OCI-LY7 (cell line): ENCODE data around the gene EPHB1.

ENCODE experiments used
- CTCF ChIP-seq: fragments of 200-600 bp; sonication (generic); conservative IDR thresholded peaks from 2 replicates; pipeline ENCODE4 v1.5.1; 2014; ENCODE audit warnings: mild to moderate bottlenecking, antibody characterized with exemption, low read length, moderate library complexity, mixed read lengths
- EZH2phosphoT487 ChIP-seq: fragments of 200-600 bp; sonication (generic); IDR thresholded peaks from 2 replicates; pipeline ENCODE4 v1.6.1; 2018; ENCODE audit warnings: low read depth, borderline replicate concordance, mild to moderate bottlenecking, mixed run types, antibody characterized with exemption, low read length, moderate library complexity, mixed read lengths

DNA sequence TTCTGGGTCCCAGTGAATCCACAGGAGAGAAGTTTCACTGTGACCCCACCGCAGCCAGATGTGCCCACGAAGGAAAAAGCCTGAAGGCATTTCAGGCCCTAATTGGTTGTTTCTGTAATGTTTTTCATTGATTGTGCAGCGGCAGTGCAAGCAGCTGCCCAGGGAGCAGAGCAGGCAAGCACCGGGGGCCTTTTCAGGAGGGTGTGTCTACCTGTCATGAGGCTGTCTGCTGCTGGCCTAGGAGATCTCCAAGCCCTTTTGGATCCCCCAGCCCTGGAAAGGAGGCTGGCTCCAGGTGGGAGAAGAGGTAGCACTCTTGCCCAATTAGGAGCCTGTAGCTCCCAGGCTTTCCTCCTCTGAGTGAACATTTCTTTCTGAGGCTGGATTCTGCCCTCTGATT, 108.8 kb downstream of the EPHB1 start:
- no peak for TF ChIP-seq CTCF
- no peak for TF ChIP-seq EZH2phosphoT487
